ENCODE measurements around the gene TMCO4.

Gene TMCO4

GRCh38 chr1:19744886-19745285, 54.8 kb downstream of the TMCO4 start:
- DNase-seq (ENCODE audit: low read depth) = no peak

GRCh38 chr1:19744335-19744743, 55.4 kb downstream of the TMCO4 start:
- DNase-seq (ENCODE audit: low read depth) = no peak

- DNase-seq (ENCODE audit: low read depth) = no peak
These were observed 55.9 kb downstream of the TMCO4 start for GRCh38 chr1:19743793-19744192.

- DNase-seq (ENCODE audit: low read depth) = no peak
These were observed 56.5 kb downstream of the TMCO4 start for GRCh38 chr1:19743180-19743579.

GRCh38 chr1:19739628-19740027, 60.1 kb downstream of the TMCO4 start:
- no peak for DNase-seq (ENCODE audit: low read depth)

GRCh38 chr1:19738669-19739068, 61.0 kb downstream of the TMCO4 start:
- DNase-seq (ENCODE audit: low read depth) = no peak

- DNase-seq (ENCODE audit: low read depth) = no peak
These were observed 61.6 kb downstream of the TMCO4 start for GRCh38 chr1:19738076-19738475.

- no peak for DNase-seq (ENCODE audit: low read depth)
These were observed 62.5 kb downstream of the TMCO4 start for GRCh38 chr1:19737104-19737825.

GRCh38 chr1:19735440-19736127, 64.1 kb downstream of the TMCO4 start:
- no peak for DNase-seq (ENCODE audit: low read depth)

- no peak for DNase-seq (ENCODE audit: low read depth)
These were observed 65.2 kb downstream of the TMCO4 start for GRCh38 chr1:19734472-19734999.

GRCh38 chr1:19734056-19734455, 65.7 kb downstream of the TMCO4 start:
- no peak for DNase-seq (ENCODE audit: low read depth)

GRCh38 chr1:19733615-19734014, 66.1 kb downstream of the TMCO4 start:
- no peak for DNase-seq (ENCODE audit: low read depth)

GRCh38 chr1:19731311-19731821, 68.3 kb downstream of the TMCO4 start:
- no peak for DNase-seq (ENCODE audit: low read depth)

GRCh38 chr1:19730793-19731192, 68.9 kb downstream of the TMCO4 start:
- DNase-seq (ENCODE audit: low read depth) = no peak

- no peak for DNase-seq (ENCODE audit: low read depth)
These were observed 69.5 kb downstream of the TMCO4 start for GRCh38 chr1:19730232-19730631.

GRCh38 chr1:19728413-19729145, 71.1 kb downstream of the TMCO4 start:
- DNase-seq (ENCODE audit: low read depth) = no peak

GRCh38 chr1:19725606-19726005, 74.1 kb downstream of the TMCO4 start:
- DNase-seq (ENCODE audit: low read depth) = no peak

GRCh38 chr1:19723874-19724273, 75.8 kb downstream of the TMCO4 start:
- DNase-seq (ENCODE audit: low read depth) = no peak

- DNase-seq (ENCODE audit: low read depth) = no peak
These were observed 78.7 kb downstream of the TMCO4 start for GRCh38 chr1:19720973-19721372.

GRCh38 chr1:19720174-19720573, 79.5 kb downstream of the TMCO4 start:
- no peak for DNase-seq (ENCODE audit: low read depth)

GRCh38 chr1:19717467-19717866, 82.2 kb downstream of the TMCO4 start:
- DNase-seq (ENCODE audit: low read depth) = no peak

- DNase-seq (ENCODE audit: low read depth) = peak; percentile 76
These were observed 84.1 kb downstream of the TMCO4 start for GRCh38 chr1:19715334-19716203.
